Panc1 (cell line): Measurements from ENCODE around the gene RGMA. TPM values are rescaled to one million over a fixed set of nuclear protein-coding genes. Genes with fewer than 3 reads are reported as not detected.

Experiments used
- ATAC-seq: fragments of 200-7000 bp; cut with Tn5 transposase; 2 replicates; pipeline ENCODE4 v1.9.1; 2020; ENCODE audit warnings: mild to moderate bottlenecking, moderate library complexity
- BruUV-seq: library from RNA; stranded (reverse); fragments of 400-500 nt; replicated peaks from 2 replicates; lab custom pipeline; 2021; lab: Mats Ljungman, UMichigan
- CTCF ChIA-PET: fragments of 300-600 bp; sonication (Branson Sonifier 250); formaldehyde crosslinking; loops from one replicate; lab custom pipeline; 2022; ENCODE audit warnings: antibody characterized with exemption; lab: Charles Lee
- POLR2A ChIA-PET: fragments of 300-600 bp; sonication (Branson Sonifier 250); formaldehyde crosslinking; loops from one replicate; lab custom pipeline; 2022; ENCODE audit warnings: antibody characterized with exemption; lab: Charles Lee
- DNase-seq: peaks from one replicate; pipeline ENCODE4 v3.0.0-alpha.2; 2010; ENCODE audit warnings: low read depth, low spot score
- H3K27ac ChIP-seq: 2 replicates; pipeline ENCODE4 v1.5.1; 2011; ENCODE audit warnings: mild to moderate bottlenecking, low read length, inconsistent platforms
- H3K27me3 ChIP-seq: fragments of 200-500 bp; sonication (Bioruptor generic); 2 replicates; pipeline ENCODE4 v1.6.0; 2014; ENCODE audit warnings: low read length, inconsistent platforms; ENCODE audit not compliant: control insufficient read depth, insufficient read depth
- H3K36me3 ChIP-seq: fragments of 200-500 bp; sonication (Bioruptor generic); 2 replicates; pipeline ENCODE4 v1.5.1; 2014; ENCODE audit warnings: inconsistent platforms, mild to moderate bottlenecking, low read length, moderate library complexity; ENCODE audit not compliant: control insufficient read depth, insufficient read depth
- H3K4me1 ChIP-seq: 2 replicates; pipeline ENCODE4 v1.5.1; 2011; ENCODE audit warnings: inconsistent platforms, mild to moderate bottlenecking, low read length, moderate library complexity; ENCODE audit not compliant: control insufficient read depth, insufficient read depth
- H3K4me3 ChIP-seq, 2 experiments: 2 replicates each; pipeline ENCODE4 v1.5.1; 2011 to 2012; ENCODE audit warnings: low read depth in 2 of 2, low read length in 2 of 2, mild to moderate bottlenecking in 2 of 2, inconsistent platforms in 1 of 2, moderate library complexity in 1 of 2
- H3K9me3 ChIP-seq: fragments of 200-500 bp; sonication (Bioruptor generic); 2 replicates; pipeline ENCODE4 v1.5.1; 2014; ENCODE audit warnings: low read depth, mild to moderate bottlenecking, inconsistent platforms, low read length, moderate library complexity; ENCODE audit not compliant: control insufficient read depth, insufficient read depth
- CTCF ChIP-seq: fragments of 450-650 bp; IDR thresholded peaks from 2 replicates; pipeline ENCODE4 v1.5.1; 2017; ENCODE audit warnings: mild to moderate bottlenecking
- POLR2AphosphoS5 ChIP-seq: IDR thresholded peaks from 2 replicates; pipeline ENCODE4 v1.6.1; 2012; ENCODE audit warnings: mild to moderate bottlenecking, low read depth, low read length, moderate library complexity
- REST ChIP-seq, 2 experiments: IDR thresholded peaks; 2 replicates each; pipeline ENCODE4 v1.6.1; 2011 to 2012; ENCODE audit warnings: low read depth in 2 of 2, control low read depth in 1 of 2, low read length in 1 of 2, mild to moderate bottlenecking in 1 of 2, moderate library complexity in 1 of 2; ENCODE audit not compliant: insufficient read depth in 1 of 2
- SIN3A ChIP-seq: IDR thresholded peaks from 2 replicates; pipeline ENCODE4 v1.6.1; 2012; ENCODE audit warnings: low read depth, mild to moderate bottlenecking, low read length, moderate library complexity, borderline replicate concordance; ENCODE audit not compliant: insufficient read depth
- TCF7L2 ChIP-seq: IDR thresholded peaks from 2 replicates; pipeline ENCODE4 v1.6.1; 2011; ENCODE audit warnings: mild to moderate bottlenecking, low read depth, low read length, inconsistent platforms
- in situ Hi-C: cut with HindIII; loops from 2 replicates; pipeline ENCODE4 v1.10.0; 2016; ENCODE audit warnings: low sequenced_read_pairs, low pct_unique_long_range_greater_than_20kb
- intact Hi-C: fragments of 100-400 bp; cut with micrococcal nuclease; formaldehyde crosslinking; loops from one replicate; pipeline ENCODE4 v1.10.0; 2022; ENCODE audit not compliant: unreplicated experiment
- total RNA-seq: library from RNA; stranded (reverse); gene quantifications from one replicate; pipeline ENCODE4 v1.2.1, GENCODE V29; 2021; ENCODE audit not compliant: unreplicated experiment

The RGMA gene
- total RNA-seq, 1 experiment from 2014 or later = 0.62 TPM

- in situ Hi-C loops (no loop called here), intact Hi-C loops (loop anchor here (10.0 kb wide), 2 partner anchors 947 to 1287 kb away; no protein-coding TSS in a partner anchor)
- no peak overlapping the region for H3K4me3 ChIP-seq
- ATAC-seq (peak; percentile 9; the same call in 1 of the 2 replicates), DNase-seq (no peak)
- no peaks in the 10 kb centered on the region for H3K9me3 ChIP-seq
- TF ChIP-seq CTCF (no peak), SIN3A (no peak), TCF7L2 (no peak)
- H3K27ac ChIP-seq = no peak overlapping the region
- no peaks in the 10 kb centered on the region for H3K36me3 ChIP-seq
- H3K27me3 ChIP-seq = no peaks in the 10 kb centered on the region
- H3K4me1 ChIP-seq = no peaks in the 10 kb centered on the region; the same call in 1 of the 2 replicates
- BruUV-seq = no TSS peak
- CTCF ChIA-PET = interaction anchor here (1.3 kb wide), 1 partner anchor 1082 kb away, joined by 5 read pairs; no protein-coding TSS in a partner anchor
- POLR2A ChIA-PET = no interaction called here
Measured at GRCh38 chr15:93037820-93038705, 50.9 kb downstream of the RGMA start.

- Histone ChIP-seq H3K27me3 (no peaks in the 10 kb centered on the region), H3K27ac (no peak overlapping the region), H3K9me3 (no peaks in the 10 kb centered on the region), H3K4me1 (no peaks in the 10 kb centered on the region), H3K4me3 (no peak overlapping the region), H3K36me3 (no peaks in the 10 kb centered on the region)
- BruUV-seq = no TSS peak
- DNase-seq (no peak), ATAC-seq (peak; percentile 56)
- in situ Hi-C loops = no loop called here
- intact Hi-C loops = loop anchor here (10.0 kb wide), 2 partner anchors 948 to 1288 kb away; no protein-coding TSS in a partner anchor
- CTCF ChIA-PET = interaction anchor here (0.6 to 1.3 kb wide), 3 partner anchors 29 to 1083 kb away, joined by 3 to 5 read pairs (median 4); no protein-coding TSS in a partner anchor
- POLR2A ChIA-PET = interaction anchor here (0.6 kb wide), 1 partner anchor 282 kb away, joined by 6 read pairs; no protein-coding TSS in a partner anchor
- TF ChIP-seq CTCF = no peak
- no peak for TF ChIP-seq TCF7L2
- no peak for TF ChIP-seq POLR2AphosphoS5
- TF ChIP-seq REST (IDR thresholded peaks at IDR 0.05; ENCODE audit: insufficient read depth in 1 of 2, low read depth in 2 of 2, low read length in 1 of 2) = no peak
- TF ChIP-seq SIN3A = no peak
Measured at GRCh38 chr15:93036951-93037819, 51.8 kb downstream of the RGMA start.
